T-cell (primary cell): ENCODE data around the gene LRRC75A. TPM values are rescaled to one million over a fixed set of nuclear protein-coding genes. Genes with fewer than 3 reads are reported as not detected.

Experiments used
- ATAC-seq, 4 experiments: fragments of 200-7000 bp in 3 of 4; fragments of 150-1000 bp in 1 of 4; cut with Tn5 transposase; replicated peaks in 1 of 4; 1 replicate in 3 of 4; 2 replicates in 1 of 4; pipeline ENCODE4 v1.10.0; 2021; ENCODE audit warnings: moderate library complexity in 3 of 4, mild to moderate bottlenecking in 2 of 4, moderate number of reproducible peaks in 1 of 4
- CTCF ChIA-PET, 2 donors: fragments of 300-600 bp; sonication (Branson Sonifier 250); formaldehyde crosslinking; loops; one replicate each; lab custom pipeline; 2022; ENCODE audit warnings: antibody characterized with exemption in 2 of 2; lab: Charles Lee
- POLR2A ChIA-PET, 2 donors: fragments of 300-600 bp; sonication (Branson Sonifier 250); formaldehyde crosslinking; loops; one replicate each; lab custom pipeline; 2022; ENCODE audit warnings: antibody characterized with exemption in 2 of 2; lab: Charles Lee
- DNase-seq, 35 experiments: peaks; one replicate each; pipeline versions ENCODE4 v3.0.0 to v3.0.0-alpha.2; 2013 to 2023
- H3K27ac ChIP-seq: one replicate; pipeline ENCODE4 v1.5.1; 2013; ENCODE audit warnings: low read length
- H3K27me3 ChIP-seq, 2 experiments: replicated peaks in 1 of 2; 1 replicate in 1 of 2; 2 replicates in 1 of 2; pipeline versions ENCODE4 v1.6.1 to v1.7.0; 2013; ENCODE audit warnings: low read length in 1 of 2, mixed read lengths in 1 of 2; ENCODE audit not compliant: control insufficient read depth in 2 of 2, insufficient read depth in 2 of 2; ENCODE audit errors: extremely low read depth in 1 of 2
- H3K36me3 ChIP-seq, 2 donors: 1 replicate in 1 of 2; 2 replicates in 1 of 2; pipeline versions ENCODE4 v1.6.1 to v1.7.0; 2013; ENCODE audit warnings: low read length in 1 of 2; ENCODE audit not compliant: control insufficient read depth in 2 of 2, insufficient read depth in 1 of 2; ENCODE audit errors: extremely low read depth in 1 of 2
- H3K4me1 ChIP-seq, 2 experiments: 1 replicate in 1 of 2; 2 replicates in 1 of 2; pipeline versions ENCODE4 v1.6.1 to v1.7.0; 2013; ENCODE audit warnings: low read length in 2 of 2, mixed read lengths in 1 of 2; ENCODE audit not compliant: insufficient read depth in 2 of 2, control insufficient read depth in 1 of 2; ENCODE audit errors: extremely low read depth in 1 of 2
- H3K4me3 ChIP-seq, 2 donors: 1 replicate in 1 of 2; 2 replicates in 1 of 2; pipeline versions ENCODE4 v1.5.1 to v1.7.0; 2013; ENCODE audit warnings: mild to moderate bottlenecking in 2 of 2, low read length in 1 of 2, moderate library complexity in 1 of 2; ENCODE audit not compliant: control insufficient read depth in 1 of 2; ENCODE audit errors: extremely low read depth in 1 of 2
- H3K9me3 ChIP-seq: 2 replicates; pipeline ENCODE4 v1.7.0; 2013
- H3K27ac Mint-ChIP-seq, 2 donors: one replicate each; pipeline ENCODE4 v1.8.0; 2020 to 2021; ENCODE audit warnings: mild to moderate bottlenecking in 2 of 2, mixed read lengths in 2 of 2
- H3K27me3 Mint-ChIP-seq, 2 donors: one replicate each; pipeline ENCODE4 v1.8.0; 2021 to 2022; ENCODE audit warnings: mixed read lengths in 2 of 2
- H3K36me3 Mint-ChIP-seq: one replicate; pipeline ENCODE4 v1.8.0; 2021; ENCODE audit warnings: mixed read lengths
- H3K4me1 Mint-ChIP-seq, 3 donors: one replicate each; pipeline ENCODE4 v1.8.0; 2020 to 2022; ENCODE audit warnings: mixed read lengths in 3 of 3, mild to moderate bottlenecking in 1 of 3
- H3K4me3 Mint-ChIP-seq, 3 donors: one replicate each; pipeline ENCODE4 v1.8.0; 2020 to 2022; ENCODE audit warnings: mild to moderate bottlenecking in 3 of 3, mixed read lengths in 3 of 3, moderate library complexity in 3 of 3
- H3K9me3 Mint-ChIP-seq, 3 donors: one replicate each; pipeline ENCODE4 v1.8.0; 2020 to 2022; ENCODE audit warnings: mixed read lengths in 3 of 3
- WGBS: methylation state at CpG from one replicate; pipeline ENCODE4 v1.1.5; 2013; ENCODE audit warnings: missing lambda C conversion rate; ENCODE audit not compliant: insufficient coverage; 5-methylcytosine and 5-hydroxymethylcytosine counted together
- total RNA-seq, 35 experiments: library from RNA in 6 of 35; stranded (reverse) in 6 of 35; fragments of 120-200 nt in 1 of 35; gene quantifications; one replicate each; pipeline versions ENCODE4 v1.2.1 to v1.2.4 and lab custom pipeline; 2013 to 2026

Gene LRRC75A
- total RNA-seq, 5 donors from 2014 or later (not counting 1 experiment from before 2014, with no cell fraction given) = 3.5 to 7.8 (median 5.4) TPM

- Mint-ChIP-seq H3K36me3 (no peaks in the 10 kb centered on the region), H3K27ac (no peak overlapping the region), H3K4me1 (peaks cover 2 to 6% (median 3%) of the 10 kb centered on the region in 3 donors), H3K4me3 (no peak overlapping the region), H3K9me3 (no peaks in the 10 kb centered on the region), H3K27me3 (peaks cover 20 to 34% of the 10 kb centered on the region in 2 donors)
- ChIA-PET POLR2A (interaction anchor here in 1 of 2 donors (0.5 kb wide), 1 partner anchor 21 kb away, joined by 3 read pairs; no protein-coding TSS in a partner anchor), CTCF (interaction anchor here (0.6 to 3.4 kb wide), 12 partner anchors 10 to 216 kb away, joined by 3 to 30 read pairs (median 5); partner anchors contain the start of gene CENPV (in 1 of the 2))
- Histone ChIP-seq H3K9me3 (no peaks in the 10 kb centered on the region), H3K4me3 (no peak overlapping the region), H3K4me1 (peaks cover 0 to 6% of the 10 kb centered on the region in 2 experiments), H3K36me3 (no peaks in the 10 kb centered on the region), H3K27ac (no peak overlapping the region), H3K27me3 (peaks cover 0 to 37% of the 10 kb centered on the region in 2 experiments)
- ATAC-seq = peak; percentile 84 to 96 (median 90)
- peak; percentile 12 to 84 (median 46) for DNase-seq
- WGBS = 33% methylated on average over 6 of the region's 7 CpGs
Observed at GRCh38 chr17:16521070-16521727, 29.2 kb upstream of the LRRC75A start.

GRCh38 chr17:16519021-16519420 is 27.0 kb upstream of the LRRC75A start:
- Histone ChIP-seq H3K4me3 (no peak overlapping the region), H3K4me1 (peaks cover 0 to 6% of the 10 kb centered on the region in 2 experiments), H3K9me3 (no peaks in the 10 kb centered on the region), H3K27ac (no peak overlapping the region), H3K27me3 (peaks cover 0 to 44% of the 10 kb centered on the region in 2 experiments), H3K36me3 (no peaks in the 10 kb centered on the region)
- Mint-ChIP-seq H3K36me3 (no peaks in the 10 kb centered on the region), H3K9me3 (no peaks in the 10 kb centered on the region), H3K27ac (no peak overlapping the region), H3K27me3 (peaks cover 26 to 37% of the 10 kb centered on the region in 2 donors), H3K4me3 (no peak overlapping the region), H3K4me1 (peaks cover 2 to 6% (median 3%) of the 10 kb centered on the region in 3 donors)
- ChIA-PET CTCF (interaction anchor here (0.6 to 1.2 kb wide), 4 partner anchors 12 to 127 kb away, joined by 3 to 10 read pairs (median 4); no protein-coding TSS in a partner anchor), POLR2A (interaction anchor here in 1 of 2 donors (0.6 kb wide), 1 partner anchor 18 kb away, joined by 4 read pairs; no protein-coding TSS in a partner anchor)
- DNase-seq = no peak
- no peak for ATAC-seq

GRCh38 chr17:16517477-16517876 is 25.5 kb upstream of the LRRC75A start:
- ChIA-PET CTCF (interaction anchor here (0.5 to 1.1 kb wide), 2 partner anchors 18 to 32 kb away, joined by 3 to 4 read pairs; no protein-coding TSS in a partner anchor), POLR2A (no interaction called here)
- no peak overlapping the region for H3K27ac Mint-ChIP-seq
- peaks cover 26 to 37% of the 10 kb centered on the region in 2 donors for H3K27me3 Mint-ChIP-seq
- H3K4me3 Mint-ChIP-seq = no peak overlapping the region
- no peak overlapping the region for H3K4me3 ChIP-seq
- peaks cover 0 to 6% of the 10 kb centered on the region in 2 experiments for H3K4me1 ChIP-seq
- H3K9me3 Mint-ChIP-seq = no peaks in the 10 kb centered on the region
- H3K4me1 Mint-ChIP-seq = peaks cover 2 to 6% (median 3%) of the 10 kb centered on the region in 3 donors
- no peaks in the 10 kb centered on the region for H3K36me3 ChIP-seq
- ATAC-seq (no peak), DNase-seq (no peak)
- H3K9me3 ChIP-seq = no peaks in the 10 kb centered on the region
- H3K27ac ChIP-seq = no peak overlapping the region
- peaks cover 0 to 44% of the 10 kb centered on the region in 2 experiments for H3K27me3 ChIP-seq
- 77% methylated on average over 6 of the region's 7 CpGs for WGBS
- no peaks in the 10 kb centered on the region for H3K36me3 Mint-ChIP-seq

- H3K36me3 Mint-ChIP-seq = no peaks in the 10 kb centered on the region
- no peaks in the 10 kb centered on the region for H3K36me3 ChIP-seq
- peaks cover 0 to 44% of the 10 kb centered on the region in 2 experiments for H3K27me3 ChIP-seq
- H3K4me3 Mint-ChIP-seq = no peak overlapping the region
- H3K4me1 ChIP-seq = peaks cover 0 to 6% of the 10 kb centered on the region in 2 experiments
- H3K27ac ChIP-seq = no peak overlapping the region
- 67% methylated on average over 5 of the region's 16 CpGs for WGBS
- H3K9me3 Mint-ChIP-seq = no peaks in the 10 kb centered on the region
- ATAC-seq = no peak
- peaks cover 26 to 37% of the 10 kb centered on the region in 2 donors for H3K27me3 Mint-ChIP-seq
- peaks cover 2 to 13% (median 3%) of the 10 kb centered on the region in 3 donors for H3K4me1 Mint-ChIP-seq
- H3K4me3 ChIP-seq = no peak overlapping the region
- ChIA-PET CTCF (interaction anchor here in 1 of 2 donors (1.1 kb wide), 1 partner anchor 19 kb away, joined by 3 read pairs; no protein-coding TSS in a partner anchor), POLR2A (no interaction called here)
- H3K27ac Mint-ChIP-seq = no peak overlapping the region
- DNase-seq = no peak
- no peaks in the 10 kb centered on the region for H3K9me3 ChIP-seq
Observed at GRCh38 chr17:16516594-16517051, 24.6 kb upstream of the LRRC75A start.

GRCh38 chr17:16515933-16516332 is 23.9 kb upstream of the LRRC75A start:
- ChIA-PET CTCF (no interaction called here), POLR2A (no interaction called here)
- 75% methylated on average over 4 of the region's 4 CpGs for WGBS
- H3K4me3 ChIP-seq = no peak overlapping the region
- peaks cover 0 to 2% of the 10 kb centered on the region in 2 experiments for H3K4me1 ChIP-seq
- peaks cover 26 to 33% of the 10 kb centered on the region in 2 donors for H3K27me3 Mint-ChIP-seq
- no peaks in the 10 kb centered on the region for H3K36me3 Mint-ChIP-seq
- no peak overlapping the region for H3K27ac Mint-ChIP-seq
- DNase-seq (no peak), ATAC-seq (no peak)
- peaks cover 0 to 8% (median 0%) of the 10 kb centered on the region in 3 donors for H3K4me1 Mint-ChIP-seq
- no peaks in the 10 kb centered on the region for H3K9me3 ChIP-seq
- no peaks in the 10 kb centered on the region for H3K9me3 Mint-ChIP-seq
- peaks cover 0 to 40% of the 10 kb centered on the region in 2 experiments for H3K27me3 ChIP-seq
- no peaks in the 10 kb centered on the region for H3K36me3 ChIP-seq
- no peak overlapping the region for H3K27ac ChIP-seq
- no peak overlapping the region for H3K4me3 Mint-ChIP-seq

GRCh38 chr17:16513873-16514272 is 21.9 kb upstream of the LRRC75A start:
- CTCF ChIA-PET = interaction anchor here in 1 of 2 donors (0.6 kb wide), 1 partner anchor 22 kb away, joined by 3 read pairs; no protein-coding TSS in a partner anchor

More at GRCh38 chr17:16513873-16514272, 21.9 kb upstream of the LRRC75A start:
- Mint-ChIP-seq H3K9me3 (no peaks in the 10 kb centered on the region), H3K27ac (no peak overlapping the region), H3K4me1 (peaks cover 0 to 7% (median 0%) of the 10 kb centered on the region in 3 donors), H3K4me3 (no peak overlapping the region), H3K27me3 (peaks cover 19 to 24% of the 10 kb centered on the region in 2 donors), H3K36me3 (no peaks in the 10 kb centered on the region)
- 85% methylated on average over 6 of the region's 6 CpGs for WGBS
- ATAC-seq (no peak), DNase-seq (no peak)
- Histone ChIP-seq H3K4me1 (no peaks in the 10 kb centered on the region), H3K36me3 (no peaks in the 10 kb centered on the region), H3K27ac (no peak overlapping the region), H3K27me3 (peaks cover 0 to 28% of the 10 kb centered on the region in 2 experiments), H3K9me3 (no peaks in the 10 kb centered on the region), H3K4me3 (no peak overlapping the region)
- POLR2A ChIA-PET = no interaction called here
